GM23248 (cell line): ENCODE data around the gene KLF7. TPM values are rescaled to one million over a fixed set of nuclear protein-coding genes. Genes with fewer than 3 reads are reported as not detected.

Experiments used
- DNase-seq: peaks from one replicate; pipeline ENCODE4 v3.0.0-alpha.2; 2015
- H2AFZ ChIP-seq: fragments of 200-600 bp; sonication (generic); 2 replicates; pipeline ENCODE4 v1.6.1; 2016; ENCODE audit warnings: antibody characterized with exemption
- H3F3A ChIP-seq: fragments of 200-600 bp; sonication (generic); 2 replicates; pipeline ENCODE4 v1.6.1; 2016; ENCODE audit warnings: mild to moderate bottlenecking, antibody characterized with exemption, mixed run types; ENCODE audit not compliant: insufficient read depth
- H3K27ac ChIP-seq: fragments of 200-600 bp; sonication (generic); 2 replicates; pipeline ENCODE4 v1.5.1; 2016; ENCODE audit warnings: mild to moderate bottlenecking
- H3K27me3 ChIP-seq: fragments of 200-600 bp; sonication (generic); replicated peaks from 2 replicates; pipeline ENCODE4 v1.6.1; 2016; ENCODE audit warnings: mild to moderate bottlenecking; ENCODE audit not compliant: insufficient read depth
- H3K36me3 ChIP-seq: fragments of 200-600 bp; sonication (generic); 2 replicates; pipeline ENCODE4 v1.6.1; 2016; ENCODE audit warnings: low read depth, mild to moderate bottlenecking
- H3K4me1 ChIP-seq: fragments of 200-600 bp; sonication (generic); 2 replicates; pipeline ENCODE4 v1.6.1; 2016; ENCODE audit warnings: mild to moderate bottlenecking; ENCODE audit not compliant: insufficient read depth
- H3K4me2 ChIP-seq: fragments of 200-600 bp; sonication (generic); one replicate; pipeline ENCODE4 v1.6.1; 2016; ENCODE audit warnings: mild to moderate bottlenecking; ENCODE audit not compliant: unreplicated experiment
- H3K4me3 ChIP-seq: fragments of 200-600 bp; sonication (generic); 2 replicates; pipeline ENCODE4 v1.5.1; 2016; ENCODE audit warnings: mild to moderate bottlenecking
- H3K79me2 ChIP-seq: fragments of 200-600 bp; sonication (generic); 2 replicates; pipeline ENCODE4 v1.6.1; 2016; ENCODE audit warnings: mild to moderate bottlenecking; ENCODE audit not compliant: insufficient read depth
- H3K9ac ChIP-seq: fragments of 200-600 bp; sonication (generic); 2 replicates; pipeline ENCODE4 v1.6.1; 2016; ENCODE audit warnings: mild to moderate bottlenecking
- H3K9me2 ChIP-seq: fragments of 200-600 bp; sonication (generic); 2 replicates; pipeline ENCODE4 v1.6.1; 2016; ENCODE audit warnings: mixed run types, mild to moderate bottlenecking, moderate library complexity; ENCODE audit not compliant: insufficient read depth
- H3K9me3 ChIP-seq: fragments of 200-600 bp; sonication (generic); one replicate; pipeline ENCODE4 v1.6.1; 2017; ENCODE audit warnings: low read depth
- H4K20me1 ChIP-seq: fragments of 200-600 bp; sonication (generic); 2 replicates; pipeline ENCODE4 v1.6.0; 2016; ENCODE audit not compliant: insufficient read depth
- EZH2 ChIP-seq: fragments of 200-600 bp; sonication (generic); IDR thresholded peaks from 2 replicates; pipeline ENCODE4 v1.6.1; 2018; ENCODE audit warnings: antibody characterized with exemption, mild to moderate bottlenecking; ENCODE audit not compliant: insufficient read depth, poor library complexity, severe bottlenecking
- EZH2phosphoT487 ChIP-seq: fragments of 200-600 bp; sonication (generic); IDR thresholded peaks from 2 replicates; pipeline ENCODE4 v1.6.1; 2018; ENCODE audit warnings: antibody characterized with exemption, moderate library complexity, mild to moderate bottlenecking, low read depth; ENCODE audit not compliant: insufficient read depth
- WGBS, 2 experiments: methylation state at CpG; one replicate each; pipeline ENCODE4 v1.1.6; 2015 to 2017; ENCODE audit warnings: low lambda C conversion rate in 2 of 2, low coverage in 1 of 2; ENCODE audit errors: missing lambda C conversion rate in 2 of 2; 5-methylcytosine and 5-hydroxymethylcytosine counted together
- in situ Hi-C: fragments of 300-500 bp; cut with MboI; formaldehyde crosslinking; loops from 2 replicates; pipeline ENCODE4 v1.15.0; 2020
- polyA plus RNA-seq: library from polyadenylated mRNA; unstranded; fragments of >200 nt; fragmentation: Nextera tagmentation; extraction: Ambion mirVana; gene quantifications from 2 replicates; pipeline ENCODE4 v1.2.1, GENCODE V29; 2016
- total RNA-seq: library from RNA; depleted of rRNA; stranded (reverse); fragments of >200 nt; shearing (Covaris generic); gene quantifications from 2 replicates; pipeline ENCODE4 v1.2.3, GENCODE V29; 2014

Gene KLF7
- total and polyA plus RNA-seq, 2 experiments from 2014 or later = 22.5 to 39.4 TPM

- no peak overlapping the region for H3K4me3 ChIP-seq
- DNase-seq = peak; percentile 65
Measured at GRCh38 chr2:207126724-207127308, 38.9 kb downstream of the KLF7 start.

GRCh38 chr2:207123776-207124391, 41.9 kb downstream of the KLF7 start:
- Histone ChIP-seq H3K27ac (no peak overlapping the region), H3K4me2 (no peak overlapping the region), H3K36me3 (peaks cover 46% of the 10 kb centered on the region), H3F3A (peaks cover 78% of the 10 kb centered on the region), H3K4me3 (no peak overlapping the region), H3K79me2 (peaks cover 100% of the 10 kb centered on the region), H4K20me1 (peaks cover 24% of the 10 kb centered on the region; the same call in 1 of the 2 replicates), H3K4me1 (peaks cover 68% of the 10 kb centered on the region), H2AFZ (no peak overlapping the region), H3K9ac (no peak overlapping the region), H3K27me3 (no peaks in the 10 kb centered on the region), H3K9me3 (no peaks in the 10 kb centered on the region), H3K9me2 (no peaks in the 10 kb centered on the region)
- DNase-seq = no peak
- TF ChIP-seq EZH2phosphoT487 (no peak), EZH2 (no peak)
- in situ Hi-C loops = no loop called here
- WGBS, 2 experiments = 93 to 95% methylated on average over 31 of the region's 31 CpGs

More at GRCh38 chr2:207126724-207127308, 38.9 kb downstream of the KLF7 start:
- Histone ChIP-seq H3K4me1 (peaks cover 73% of the 10 kb centered on the region), H3K27me3 (no peaks in the 10 kb centered on the region), H3K36me3 (peaks cover 29% of the 10 kb centered on the region; the same call in 1 of the 2 replicates), H2AFZ (no peak overlapping the region), H4K20me1 (peaks cover 22% of the 10 kb centered on the region; the same call in 1 of the 2 replicates), H3K9ac (no peak overlapping the region), H3K79me2 (peaks cover 100% of the 10 kb centered on the region), H3K9me3 (no peaks in the 10 kb centered on the region), H3K4me2 (no peak overlapping the region), H3K9me2 (no peaks in the 10 kb centered on the region), H3K27ac (peak overlapping the region; percentile 32), H3F3A (peaks cover 78% of the 10 kb centered on the region)
- 80 to 82% methylated on average over 4 of the region's 4 CpGs for WGBS, 2 experiments
- TF ChIP-seq EZH2phosphoT487 (no peak), EZH2 (no peak)
- in situ Hi-C loops = no loop called here

- Histone ChIP-seq H4K20me1 (peaks cover 21% of the 10 kb centered on the region; the same call in 1 of the 2 replicates), H3K4me2 (no peak overlapping the region), H3K27me3 (no peaks in the 10 kb centered on the region), H3K4me1 (peaks cover 69% of the 10 kb centered on the region), H3K4me3 (no peak overlapping the region), H3F3A (peaks cover 78% of the 10 kb centered on the region), H3K9me3 (no peaks in the 10 kb centered on the region), H3K9ac (no peak overlapping the region), H3K27ac (no peak overlapping the region), H3K36me3 (peaks cover 51% of the 10 kb centered on the region), H3K79me2 (peaks cover 100% of the 10 kb centered on the region), H2AFZ (no peak overlapping the region), H3K9me2 (no peaks in the 10 kb centered on the region)
- DNase-seq = no peak
- no peak for TF ChIP-seq EZH2phosphoT487
- no peak for TF ChIP-seq EZH2
- in situ Hi-C loops = no loop called here
- WGBS, 2 experiments = 75 to 76% methylated on average over 4 of the region's 4 CpGs
Measured at GRCh38 chr2:207123335-207123744, 42.4 kb downstream of the KLF7 start.

GRCh38 chr2:207122651-207123334, 43.0 kb downstream of the KLF7 start:
- TF ChIP-seq EZH2phosphoT487 (no peak), EZH2 (no peak)
- Histone ChIP-seq H3K4me2 (no peak overlapping the region), H3K4me1 (peaks cover 69% of the 10 kb centered on the region), H2AFZ (no peak overlapping the region), H3K9me2 (no peaks in the 10 kb centered on the region), H3K36me3 (peaks cover 51% of the 10 kb centered on the region), H3K4me3 (no peak overlapping the region), H3K9ac (no peak overlapping the region), H3K79me2 (peaks cover 100% of the 10 kb centered on the region), H3K27me3 (no peaks in the 10 kb centered on the region), H3K27ac (no peak overlapping the region), H3K9me3 (no peaks in the 10 kb centered on the region), H3F3A (peaks cover 78% of the 10 kb centered on the region), H4K20me1 (peaks cover 21% of the 10 kb centered on the region; the same call in 1 of the 2 replicates)
- in situ Hi-C loops = no loop called here
- no peak for DNase-seq
- WGBS, 2 experiments = 97 to 98% methylated on average over 5 of the region's 5 CpGs
